ENCODE data around the gene FLRT2.

GRCh38 chr14:85577543-85578114, 47.7 kb downstream of the FLRT2 start:
- no peak for TF ChIP-seq EZH2 (IDR thresholded peaks at IDR 0.05; ENCODE audit: borderline replicate concordance, low read length)
- TF ChIP-seq, protein P1, sequence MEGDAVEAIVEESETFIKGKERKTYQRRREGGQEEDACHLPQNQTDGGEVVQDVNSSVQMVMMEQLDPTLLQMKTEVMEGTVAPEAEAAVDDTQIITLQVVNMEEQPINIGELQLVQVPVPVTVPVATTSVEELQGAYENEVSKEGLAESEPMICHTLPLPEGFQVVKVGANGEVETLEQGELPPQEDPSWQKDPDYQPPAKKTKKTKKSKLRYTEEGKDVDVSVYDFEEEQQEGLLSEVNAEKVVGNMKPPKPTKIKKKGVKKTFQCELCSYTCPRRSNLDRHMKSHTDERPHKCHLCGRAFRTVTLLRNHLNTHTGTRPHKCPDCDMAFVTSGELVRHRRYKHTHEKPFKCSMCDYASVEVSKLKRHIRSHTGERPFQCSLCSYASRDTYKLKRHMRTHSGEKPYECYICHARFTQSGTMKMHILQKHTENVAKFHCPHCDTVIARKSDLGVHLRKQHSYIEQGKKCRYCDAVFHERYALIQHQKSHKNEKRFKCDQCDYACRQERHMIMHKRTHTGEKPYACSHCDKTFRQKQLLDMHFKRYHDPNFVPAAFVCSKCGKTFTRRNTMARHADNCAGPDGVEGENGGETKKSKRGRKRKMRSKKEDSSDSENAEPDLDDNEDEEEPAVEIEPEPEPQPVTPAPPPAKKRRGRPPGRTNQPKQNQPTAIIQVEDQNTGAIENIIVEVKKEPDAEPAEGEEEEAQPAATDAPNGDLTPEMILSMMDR (IDR thresholded peaks at IDR 0.05; ENCODE audit: low read length) = no peak
